NCI-H2029 treated with DMSO at 0.1 percent for 48 hours (cell line): ENCODE data around the gene RCOR1.

Experiments
- DNase-seq: peaks from one replicate; lab custom pipeline; 2025; lab: John Stamatoyannopoulos, UW

The RCOR1 gene

GRCh38 chr14:102678394-102678793, 85.9 kb downstream of the RCOR1 start:
- DNase-seq: no peak

- DNase-seq: no peak
Measured at GRCh38 chr14:102683399-102684297, 91.2 kb downstream of the RCOR1 start.

GRCh38 chr14:102684298-102684663, 91.8 kb downstream of the RCOR1 start:
- DNase-seq: no peak

GRCh38 chr14:102686196-102686801, 93.8 kb downstream of the RCOR1 start:
- no peak for DNase-seq

GRCh38 chr14:102688290-102688689, 95.8 kb downstream of the RCOR1 start:
- no peak for DNase-seq

- no peak for DNase-seq
Measured at GRCh38 chr14:102690509-102691286, 98.2 kb downstream of the RCOR1 start.

GRCh38 chr14:102691763-102692162, 99.3 kb downstream of the RCOR1 start:
- no peak for DNase-seq

- no peak for DNase-seq
Measured at GRCh38 chr14:102692334-102692733, 99.9 kb downstream of the RCOR1 start.

- DNase-seq: no peak
Measured at GRCh38 chr14:102693006-102693755, 100.7 kb downstream of the RCOR1 start.

- peak; percentile 8 for DNase-seq
Measured at GRCh38 chr14:102694530-102695166, 102.2 kb downstream of the RCOR1 start.

GRCh38 chr14:102695167-102695555, 102.7 kb downstream of the RCOR1 start:
- DNase-seq: no peak

GRCh38 chr14:102696332-102696731, 103.9 kb downstream of the RCOR1 start:
- DNase-seq: no peak

- DNase-seq: no peak
Measured at GRCh38 chr14:102696856-102697495, 104.5 kb downstream of the RCOR1 start.

- DNase-seq: no peak
Measured at GRCh38 chr14:102697501-102697900, 105.1 kb downstream of the RCOR1 start.

- no peak for DNase-seq
Measured at GRCh38 chr14:102699416-102700110, 107.1 kb downstream of the RCOR1 start.

- no peak for DNase-seq
Measured at GRCh38 chr14:102708494-102708893, 116.0 kb downstream of the RCOR1 start.

GRCh38 chr14:102711207-102711606, 118.8 kb downstream of the RCOR1 start:
- DNase-seq: no peak

GRCh38 chr14:102711946-102712345, 119.5 kb downstream of the RCOR1 start:
- no peak for DNase-seq

- no peak for DNase-seq
Measured at GRCh38 chr14:102717276-102717675, 124.8 kb downstream of the RCOR1 start.

- no peak for DNase-seq
Measured at GRCh38 chr14:102722646-102723045, 130.2 kb downstream of the RCOR1 start.
